Measurements from ENCODE around the gene MZT2B. TPM values are rescaled to one million over a fixed set of nuclear protein-coding genes. Genes with fewer than 3 reads are reported as not detected.
"Not testable (repeated sequence)": the region's sequence is repeated elsewhere in the genome, so short reads cannot be mapped to it uniquely, and the experiment has no call there.

Gene MZT2B
- total RNA-seq, 2 experiments from 2014 or later, result 474 to 617 TPM

GRCh38 chr2:130187268-130187667 lies 5.2 kb downstream of the MZT2B start:
- no peak overlapping the region for H3K27ac ChIP-seq (ENCODE audit: low read depth, low read length, poor library complexity, severe bottlenecking)
- no peak overlapping the region for H3K4me2 ChIP-seq (ENCODE audit: low read length)
- peaks cover 17% of the 10 kb centered on the region for H3K36me3 ChIP-seq (ENCODE audit: insufficient read depth, low read length)
- no peak overlapping the region for H2AFZ ChIP-seq (ENCODE audit: low read length)
- peaks cover 8% of the 10 kb centered on the region for H3K4me1 ChIP-seq (ENCODE audit: insufficient read depth, low read length, poor library complexity, severe bottlenecking)
- TF ChIP-seq, protein P1, sequence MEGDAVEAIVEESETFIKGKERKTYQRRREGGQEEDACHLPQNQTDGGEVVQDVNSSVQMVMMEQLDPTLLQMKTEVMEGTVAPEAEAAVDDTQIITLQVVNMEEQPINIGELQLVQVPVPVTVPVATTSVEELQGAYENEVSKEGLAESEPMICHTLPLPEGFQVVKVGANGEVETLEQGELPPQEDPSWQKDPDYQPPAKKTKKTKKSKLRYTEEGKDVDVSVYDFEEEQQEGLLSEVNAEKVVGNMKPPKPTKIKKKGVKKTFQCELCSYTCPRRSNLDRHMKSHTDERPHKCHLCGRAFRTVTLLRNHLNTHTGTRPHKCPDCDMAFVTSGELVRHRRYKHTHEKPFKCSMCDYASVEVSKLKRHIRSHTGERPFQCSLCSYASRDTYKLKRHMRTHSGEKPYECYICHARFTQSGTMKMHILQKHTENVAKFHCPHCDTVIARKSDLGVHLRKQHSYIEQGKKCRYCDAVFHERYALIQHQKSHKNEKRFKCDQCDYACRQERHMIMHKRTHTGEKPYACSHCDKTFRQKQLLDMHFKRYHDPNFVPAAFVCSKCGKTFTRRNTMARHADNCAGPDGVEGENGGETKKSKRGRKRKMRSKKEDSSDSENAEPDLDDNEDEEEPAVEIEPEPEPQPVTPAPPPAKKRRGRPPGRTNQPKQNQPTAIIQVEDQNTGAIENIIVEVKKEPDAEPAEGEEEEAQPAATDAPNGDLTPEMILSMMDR (conservative IDR thresholded peaks at IDR 0.05; ENCODE audit: low read length), result no peak
- TF ChIP-seq EZH2phosphoT487 (IDR thresholded peaks at IDR 0.05; ENCODE audit: borderline replicate concordance, low read depth, low read length), result no peak
- ChIA-PET POLR2A (no interaction called here), CTCF (ENCODE audit: unreplicated experiment) (no interaction called here)
- intact Hi-C loops (cut with micrococcal nuclease; ENCODE audit: unreplicated experiment), result no loop called here
- DNase-seq (ENCODE audit: low spot score), result no peak
- H3K9me2 ChIP-seq (ENCODE audit: insufficient read depth, low read length), result no peaks in the 10 kb centered on the region
- BruUV-seq (replicated peaks), result no TSS peak
- H3K9me3 ChIP-seq (ENCODE audit: low read length), result no peaks in the 10 kb centered on the region
- no peak overlapping the region for H3K4me3 ChIP-seq (ENCODE audit: low read depth, low read length, poor library complexity, severe bottlenecking)
- peaks cover 22% of the 10 kb centered on the region for H3K79me2 ChIP-seq (ENCODE audit: insufficient read depth, low read depth, low read length)
- H4K20me1 ChIP-seq (ENCODE audit: insufficient read depth, low read length), result no peaks in the 10 kb centered on the region

- H3K79me2 ChIP-seq (ENCODE audit: insufficient read depth, low read depth, low read length), result peaks cover 15% of the 10 kb centered on the region
- intact Hi-C loops (cut with micrococcal nuclease; ENCODE audit: unreplicated experiment); H3K4me1 ChIP-seq (ENCODE audit: insufficient read depth, low read length, poor library complexity, severe bottlenecking); H2AFZ ChIP-seq (ENCODE audit: low read length); H4K20me1 ChIP-seq (ENCODE audit: insufficient read depth, low read length); BruUV-seq (replicated peaks); H3K4me3 ChIP-seq (ENCODE audit: low read depth, low read length, poor library complexity, severe bottlenecking); H3K9me2 ChIP-seq (ENCODE audit: insufficient read depth, low read length); H3K4me2 ChIP-seq (ENCODE audit: low read length); CTCF ChIA-PET (ENCODE audit: unreplicated experiment); POLR2A ChIA-PET; DNase-seq (ENCODE audit: low spot score); H3K27ac ChIP-seq (ENCODE audit: low read depth, low read length, poor library complexity, severe bottlenecking); H3K9me3 ChIP-seq (ENCODE audit: low read length): not testable (repeated sequence)
- peaks cover 13% of the 10 kb centered on the region for H3K36me3 ChIP-seq (ENCODE audit: insufficient read depth, low read length)
Measured at GRCh38 chr2:130187859-130188792, 6.1 kb downstream of the MZT2B start.

GRCh38 chr2:130188958-130189357 lies 6.9 kb downstream of the MZT2B start:
- H3K4me1 ChIP-seq (ENCODE audit: insufficient read depth, low read length, poor library complexity, severe bottlenecking); H3K9me2 ChIP-seq (ENCODE audit: insufficient read depth, low read length); H3K9me3 ChIP-seq (ENCODE audit: low read length); H3K27ac ChIP-seq (ENCODE audit: low read depth, low read length, poor library complexity, severe bottlenecking); POLR2A ChIA-PET; CTCF ChIA-PET (ENCODE audit: unreplicated experiment); H3K4me3 ChIP-seq (ENCODE audit: low read depth, low read length, poor library complexity, severe bottlenecking); DNase-seq (ENCODE audit: low spot score); intact Hi-C loops (cut with micrococcal nuclease; ENCODE audit: unreplicated experiment); BruUV-seq (replicated peaks); H2AFZ ChIP-seq (ENCODE audit: low read length); H3K4me2 ChIP-seq (ENCODE audit: low read length); H3K36me3 ChIP-seq (ENCODE audit: insufficient read depth, low read length); H4K20me1 ChIP-seq (ENCODE audit: insufficient read depth, low read length); H3K79me2 ChIP-seq (ENCODE audit: insufficient read depth, low read depth, low read length): not testable (repeated sequence)
